A549 (cell line): ENCODE measurements around the gene KIAA0408.

Experiments used
- CBX8 ChIP-seq: fragments of 200-600 bp; sonication (generic); IDR thresholded peaks from 2 replicates; pipeline ENCODE4 v1.6.1; 2016
- CEBPB ChIP-seq, 2 experiments: fragments of >200 bp in 1 of 2; sonication (Bioruptor Twin) in 1 of 2; formaldehyde crosslinking in 1 of 2; IDR thresholded peaks; 2 replicates each; pipeline ENCODE4 v1.6.1; 2012 to 2016
- CHD2 ChIP-seq: fragments of 150-350 bp; IDR thresholded peaks from 2 replicates; pipeline ENCODE4 v1.6.1; 2014; ENCODE audit warnings: low read length; ENCODE audit not compliant: partially characterized antibody
- NR3C1 ChIP-seq: fragments of >200 bp; sonication (Bioruptor Twin); formaldehyde crosslinking; IDR thresholded peaks from 3 replicates; pipeline ENCODE4 v1.6.1; 2017
- POLR2A ChIP-seq: IDR thresholded peaks from 2 replicates; pipeline ENCODE4 v1.6.1; 2012; ENCODE audit warnings: mild to moderate bottlenecking, low read length
- SMC3 ChIP-seq: fragments of >200 bp; sonication (Bioruptor Twin); formaldehyde crosslinking; IDR thresholded peaks from 3 replicates; pipeline ENCODE4 v1.6.1; 2018; ENCODE audit warnings: inconsistent platforms
- TF ChIP-seq, protein P1 (sequence below): fragments of 450-650 bp; IDR thresholded peaks from 2 replicates; pipeline ENCODE4 v1.6.1; 2014; ENCODE audit warnings: antibody characterized with exemption
- TF ChIP-seq, protein P2 (sequence below): fragments of >200 bp; sonication (Bioruptor Twin); formaldehyde crosslinking; IDR thresholded peaks from 3 replicates; pipeline ENCODE4 v1.5.1; 2016

DNA sequence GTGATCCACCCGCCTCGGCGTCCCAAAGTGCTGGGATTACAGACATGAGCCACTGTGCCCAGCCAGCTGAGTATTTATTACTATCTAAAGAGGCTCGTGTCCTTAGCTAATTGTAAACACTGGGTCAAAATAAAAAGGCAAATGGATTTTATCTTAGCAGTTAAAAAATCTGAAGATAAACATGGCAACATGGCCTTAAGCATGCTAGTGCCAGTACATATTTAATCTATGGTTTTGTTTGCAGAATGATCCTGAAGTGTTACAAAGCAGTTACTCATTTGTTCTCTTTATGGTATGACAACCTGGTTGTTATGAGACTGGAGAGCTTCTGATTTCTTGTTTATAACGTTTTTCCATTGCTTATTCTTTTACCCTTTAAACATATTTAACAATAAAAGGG, 3.9 kb upstream of the KIAA0408 start:
- TF ChIP-seq, protein P1, sequence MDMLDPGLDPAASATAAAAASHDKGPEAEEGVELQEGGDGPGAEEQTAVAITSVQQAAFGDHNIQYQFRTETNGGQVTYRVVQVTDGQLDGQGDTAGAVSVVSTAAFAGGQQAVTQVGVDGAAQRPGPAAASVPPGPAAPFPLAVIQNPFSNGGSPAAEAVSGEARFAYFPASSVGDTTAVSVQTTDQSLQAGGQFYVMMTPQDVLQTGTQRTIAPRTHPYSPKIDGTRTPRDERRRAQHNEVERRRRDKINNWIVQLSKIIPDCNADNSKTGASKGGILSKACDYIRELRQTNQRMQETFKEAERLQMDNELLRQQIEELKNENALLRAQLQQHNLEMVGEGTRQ, result no peak
- TF ChIP-seq CBX8 (no peak), POLR2A (no peak), SMC3 (no peak), CHD2 (no peak), CEBPB (IDR thresholded peaks at IDR 0.05) (no peak), NR3C1 (no peak)
- TF ChIP-seq, protein P2, sequence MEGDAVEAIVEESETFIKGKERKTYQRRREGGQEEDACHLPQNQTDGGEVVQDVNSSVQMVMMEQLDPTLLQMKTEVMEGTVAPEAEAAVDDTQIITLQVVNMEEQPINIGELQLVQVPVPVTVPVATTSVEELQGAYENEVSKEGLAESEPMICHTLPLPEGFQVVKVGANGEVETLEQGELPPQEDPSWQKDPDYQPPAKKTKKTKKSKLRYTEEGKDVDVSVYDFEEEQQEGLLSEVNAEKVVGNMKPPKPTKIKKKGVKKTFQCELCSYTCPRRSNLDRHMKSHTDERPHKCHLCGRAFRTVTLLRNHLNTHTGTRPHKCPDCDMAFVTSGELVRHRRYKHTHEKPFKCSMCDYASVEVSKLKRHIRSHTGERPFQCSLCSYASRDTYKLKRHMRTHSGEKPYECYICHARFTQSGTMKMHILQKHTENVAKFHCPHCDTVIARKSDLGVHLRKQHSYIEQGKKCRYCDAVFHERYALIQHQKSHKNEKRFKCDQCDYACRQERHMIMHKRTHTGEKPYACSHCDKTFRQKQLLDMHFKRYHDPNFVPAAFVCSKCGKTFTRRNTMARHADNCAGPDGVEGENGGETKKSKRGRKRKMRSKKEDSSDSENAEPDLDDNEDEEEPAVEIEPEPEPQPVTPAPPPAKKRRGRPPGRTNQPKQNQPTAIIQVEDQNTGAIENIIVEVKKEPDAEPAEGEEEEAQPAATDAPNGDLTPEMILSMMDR, result no peak
